A549 (cell line): ENCODE results near the gene CDYL2.

Source experiments
- CEBPB ChIP-seq, 2 experiments: fragments of >200 bp in 1 of 2; sonication (Bioruptor Twin) in 1 of 2; formaldehyde crosslinking in 1 of 2; IDR thresholded peaks; 2 replicates each; pipeline ENCODE4 v1.6.1; 2012 to 2016
- CHD4 ChIP-seq: fragments of 200-600 bp; sonication (generic); IDR thresholded peaks from 2 replicates; pipeline ENCODE4 v1.6.1; 2016; ENCODE audit warnings: antibody characterized with exemption, mild to moderate bottlenecking, borderline replicate concordance
- EHMT2 ChIP-seq: fragments of 200-600 bp; sonication (generic); IDR thresholded peaks from 2 replicates; pipeline ENCODE4 v1.6.1; 2016; ENCODE audit warnings: antibody characterized with exemption, low read depth, mild to moderate bottlenecking, moderate library complexity
- EP300 ChIP-seq, 2 experiments: fragments of >200 bp; sonication (Bioruptor Twin); formaldehyde crosslinking; IDR thresholded peaks; 2 replicates in 1 of 2; 3 replicates in 1 of 2; pipeline ENCODE4 v1.6.1; 2016 to 2017
- JUN ChIP-seq, 2 experiments: fragments of >200 bp; sonication (Bioruptor Twin); formaldehyde crosslinking; IDR thresholded peaks; 2 replicates in 1 of 2; 3 replicates in 1 of 2; pipeline ENCODE4 v1.6.1; 2016 to 2017
- MAZ ChIP-seq: fragments of 150-350 bp; IDR thresholded peaks from 2 replicates; pipeline ENCODE4 v1.6.1; 2014; ENCODE audit warnings: antibody characterized with exemption, low read depth, low read length, borderline replicate concordance
- POLR2A ChIP-seq: IDR thresholded peaks from 2 replicates; pipeline ENCODE4 v1.6.1; 2012; ENCODE audit warnings: mild to moderate bottlenecking, low read length
- SMC3 ChIP-seq: fragments of >200 bp; sonication (Bioruptor Twin); formaldehyde crosslinking; IDR thresholded peaks from 3 replicates; pipeline ENCODE4 v1.6.1; 2018; ENCODE audit warnings: inconsistent platforms
- SREBF2 ChIP-seq: fragments of 450-650 bp; IDR thresholded peaks from 2 replicates; pipeline ENCODE4 v1.6.1; 2014; ENCODE audit warnings: mild to moderate bottlenecking, moderate library complexity
- ZC3H11A ChIP-seq: fragments of 450-650 bp; IDR thresholded peaks from 2 replicates; pipeline ENCODE4 v1.6.1; 2014; ENCODE audit warnings: antibody characterized with exemption, mild to moderate bottlenecking
- TF ChIP-seq, protein P1 (sequence below): fragments of >200 bp; sonication (Bioruptor Twin); formaldehyde crosslinking; IDR thresholded peaks from 3 replicates; pipeline ENCODE4 v1.5.1; 2016
- TF ChIP-seq, protein P2 (sequence below): fragments of 450-650 bp; IDR thresholded peaks from 2 replicates; pipeline ENCODE4 v1.6.1; 2014; ENCODE audit warnings: antibody characterized with exemption

DNA sequence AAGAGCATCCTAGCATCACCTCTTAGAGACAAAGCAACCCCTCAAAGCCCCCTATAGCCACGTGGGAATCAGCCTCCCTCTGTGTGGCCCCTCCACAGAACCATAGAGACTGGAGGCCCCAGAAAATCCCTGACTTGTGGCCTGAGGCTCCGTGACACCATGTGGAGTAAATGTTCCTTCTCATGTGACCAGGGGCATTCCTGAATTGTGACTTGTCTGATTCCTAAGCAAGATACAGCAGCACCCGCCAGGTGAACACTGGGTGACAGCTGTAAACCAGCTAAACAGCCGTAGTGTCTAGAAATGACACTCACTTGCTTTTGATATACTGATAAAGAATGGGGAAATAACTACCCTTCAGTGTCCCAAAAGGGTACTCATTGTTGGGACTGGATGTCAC, 184.6 kb downstream of the CDYL2 start:
- TF ChIP-seq EHMT2 (no peak), POLR2A (no peak), CEBPB (IDR thresholded peaks at IDR 0.05) (no peak), SREBF2 (no peak), JUN (IDR thresholded peaks at IDR 0.05) (no peak), MAZ (no peak), EP300 (IDR thresholded peaks at IDR 0.05) (no peak), ZC3H11A (no peak), SMC3 (no peak), CHD4 (no peak)
- TF ChIP-seq, protein P1, sequence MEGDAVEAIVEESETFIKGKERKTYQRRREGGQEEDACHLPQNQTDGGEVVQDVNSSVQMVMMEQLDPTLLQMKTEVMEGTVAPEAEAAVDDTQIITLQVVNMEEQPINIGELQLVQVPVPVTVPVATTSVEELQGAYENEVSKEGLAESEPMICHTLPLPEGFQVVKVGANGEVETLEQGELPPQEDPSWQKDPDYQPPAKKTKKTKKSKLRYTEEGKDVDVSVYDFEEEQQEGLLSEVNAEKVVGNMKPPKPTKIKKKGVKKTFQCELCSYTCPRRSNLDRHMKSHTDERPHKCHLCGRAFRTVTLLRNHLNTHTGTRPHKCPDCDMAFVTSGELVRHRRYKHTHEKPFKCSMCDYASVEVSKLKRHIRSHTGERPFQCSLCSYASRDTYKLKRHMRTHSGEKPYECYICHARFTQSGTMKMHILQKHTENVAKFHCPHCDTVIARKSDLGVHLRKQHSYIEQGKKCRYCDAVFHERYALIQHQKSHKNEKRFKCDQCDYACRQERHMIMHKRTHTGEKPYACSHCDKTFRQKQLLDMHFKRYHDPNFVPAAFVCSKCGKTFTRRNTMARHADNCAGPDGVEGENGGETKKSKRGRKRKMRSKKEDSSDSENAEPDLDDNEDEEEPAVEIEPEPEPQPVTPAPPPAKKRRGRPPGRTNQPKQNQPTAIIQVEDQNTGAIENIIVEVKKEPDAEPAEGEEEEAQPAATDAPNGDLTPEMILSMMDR = no peak
- TF ChIP-seq, protein P2, sequence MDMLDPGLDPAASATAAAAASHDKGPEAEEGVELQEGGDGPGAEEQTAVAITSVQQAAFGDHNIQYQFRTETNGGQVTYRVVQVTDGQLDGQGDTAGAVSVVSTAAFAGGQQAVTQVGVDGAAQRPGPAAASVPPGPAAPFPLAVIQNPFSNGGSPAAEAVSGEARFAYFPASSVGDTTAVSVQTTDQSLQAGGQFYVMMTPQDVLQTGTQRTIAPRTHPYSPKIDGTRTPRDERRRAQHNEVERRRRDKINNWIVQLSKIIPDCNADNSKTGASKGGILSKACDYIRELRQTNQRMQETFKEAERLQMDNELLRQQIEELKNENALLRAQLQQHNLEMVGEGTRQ = no peak
